Type B pancreatic cell (in vitro differentiated cells): ENCODE results near the gene RASAL2. TPM values are rescaled to one million over a fixed set of nuclear protein-coding genes. Genes with fewer than 3 reads are reported as not detected.

Source experiments
- DNase-seq: peaks from one replicate; pipeline ENCODE4 v3.0.0; 2021; ENCODE audit warnings: mixed read lengths; ENCODE audit not compliant: unreplicated experiment; ENCODE audit errors: extremely low spot score
- H3K27ac Mint-ChIP-seq: 2 replicates; pipeline ENCODE4 v1.8.0; 2021; ENCODE audit warnings: mild to moderate bottlenecking, mixed read lengths
- H3K27me3 Mint-ChIP-seq: 2 replicates; pipeline ENCODE4 v1.8.0; 2021; ENCODE audit warnings: mixed read lengths
- H3K36me3 Mint-ChIP-seq: 2 replicates; pipeline ENCODE4 v1.8.0; 2021; ENCODE audit warnings: mixed read lengths
- H3K4me1 Mint-ChIP-seq: one replicate; pipeline ENCODE4 v1.8.0; 2021; ENCODE audit warnings: mixed read lengths; ENCODE audit not compliant: unreplicated experiment
- H3K4me3 Mint-ChIP-seq: 2 replicates; pipeline ENCODE4 v1.8.0; 2021; ENCODE audit warnings: mild to moderate bottlenecking, mixed read lengths
- H3K9me3 Mint-ChIP-seq: 2 replicates; pipeline ENCODE4 v1.8.0; 2021; ENCODE audit warnings: mixed read lengths
- CTCF ChIP-seq: fragments of 200-600 bp; sonication (generic); conservative IDR thresholded peaks from 2 replicates; pipeline ENCODE4 v1.5.0; 2021; ENCODE audit warnings: antibody characterized with exemption, mild to moderate bottlenecking
- total RNA-seq: library from RNA; stranded (reverse); gene quantifications from 2 replicates; pipeline ENCODE4 v1.2.1, GENCODE V29; 2021; ENCODE audit warnings: low replicate concordance

Gene RASAL2
- total RNA-seq, 1 donor from 2014 or later, result 21.8 TPM

- Mint-ChIP-seq H3K9me3 (no peaks in the 10 kb centered on the region), H3K27me3 (no peaks in the 10 kb centered on the region), H3K36me3 (no peaks in the 10 kb centered on the region), H3K4me3 (no peak overlapping the region), H3K27ac (no peak overlapping the region), H3K4me1 (peaks cover 15% of the 10 kb centered on the region)
- no peak for TF ChIP-seq CTCF
- no peak for DNase-seq
These were observed 28.7 kb upstream of the RASAL2 start for GRCh38 chr1:178065250-178065649.

- Mint-ChIP-seq H3K4me1 (peaks cover 7% of the 10 kb centered on the region), H3K27me3 (no peaks in the 10 kb centered on the region), H3K36me3 (no peaks in the 10 kb centered on the region), H3K9me3 (no peaks in the 10 kb centered on the region), H3K27ac (no peak overlapping the region), H3K4me3 (no peak overlapping the region)
- TF ChIP-seq CTCF, result no peak
- DNase-seq, result no peak
These were observed 27.5 kb upstream of the RASAL2 start for GRCh38 chr1:178066296-178066907.

- Mint-ChIP-seq H3K4me3 (no peak overlapping the region), H3K27me3 (no peaks in the 10 kb centered on the region), H3K4me1 (peaks cover 7% of the 10 kb centered on the region), H3K36me3 (no peaks in the 10 kb centered on the region), H3K9me3 (no peaks in the 10 kb centered on the region), H3K27ac (no peak overlapping the region)
- no peak for TF ChIP-seq CTCF
- no peak for DNase-seq
These were observed 26.8 kb upstream of the RASAL2 start for GRCh38 chr1:178066908-178067614.

- Mint-ChIP-seq H3K27ac (no peak overlapping the region), H3K27me3 (no peaks in the 10 kb centered on the region), H3K9me3 (no peaks in the 10 kb centered on the region), H3K4me1 (peaks cover 6% of the 10 kb centered on the region), H3K36me3 (no peaks in the 10 kb centered on the region), H3K4me3 (no peak overlapping the region)
- TF ChIP-seq CTCF, result no peak
- no peak for DNase-seq
These were observed 22.1 kb upstream of the RASAL2 start for GRCh38 chr1:178071811-178072210.

- DNase-seq, result no peak
- no peaks in the 10 kb centered on the region for H3K27me3 Mint-ChIP-seq
These were observed 21.6 kb upstream of the RASAL2 start for GRCh38 chr1:178072326-178072725.

More at GRCh38 chr1:178072326-178072725, 21.6 kb upstream of the RASAL2 start:
- no peaks in the 10 kb centered on the region for H3K36me3 Mint-ChIP-seq
- no peak for TF ChIP-seq CTCF
- peaks cover under 1% of the 10 kb centered on the region for H3K4me1 Mint-ChIP-seq
- H3K9me3 Mint-ChIP-seq, result no peaks in the 10 kb centered on the region
- H3K4me3 Mint-ChIP-seq, result no peak overlapping the region
- no peak overlapping the region for H3K27ac Mint-ChIP-seq
